C4-2B (cell line): ENCODE measurements around the gene LILRB3.
"Not testable (repeated sequence)": the region's sequence is repeated elsewhere in the genome, so short reads cannot be mapped to it uniquely, and the experiment has no call there.

Source experiments
- H3K27ac ChIP-seq: fragments of 450-650 bp; 2 replicates; pipeline ENCODE4 v1.5.1; 2017
- ZFX ChIP-seq: fragments of 450-650 bp; IDR thresholded peaks from 2 replicates; pipeline ENCODE4 v1.6.1; 2017
- TF ChIP-seq, protein P1 (sequence below): fragments of 450-650 bp; conservative IDR thresholded peaks from 2 replicates; pipeline ENCODE4 v1.5.1; 2017; ENCODE audit warnings: mild to moderate bottlenecking

LILRB3 gene

DNA sequence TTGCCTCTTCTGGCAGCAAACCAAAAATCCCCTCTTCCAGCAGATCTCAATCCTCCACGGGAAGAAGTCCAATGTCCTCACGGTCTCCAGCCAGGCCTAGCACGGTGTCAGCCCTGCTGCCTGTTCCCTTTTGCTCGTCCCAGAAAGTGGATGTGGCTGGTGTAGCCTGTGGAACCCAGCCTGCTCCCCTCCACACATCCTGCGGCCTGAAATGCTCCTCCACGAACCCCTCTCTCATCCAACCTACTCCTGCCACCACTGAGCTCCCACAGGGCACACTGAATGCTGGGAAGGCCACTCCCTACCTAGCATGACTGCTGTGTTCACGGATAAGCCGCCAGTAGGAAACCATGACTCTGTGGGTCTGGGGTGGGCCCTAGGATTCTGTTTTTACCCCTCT lies 36.5 kb downstream of the LILRB3 start:
- no peak for TF ChIP-seq ZFX
- H3K27ac ChIP-seq: no peak overlapping the region

DNA sequence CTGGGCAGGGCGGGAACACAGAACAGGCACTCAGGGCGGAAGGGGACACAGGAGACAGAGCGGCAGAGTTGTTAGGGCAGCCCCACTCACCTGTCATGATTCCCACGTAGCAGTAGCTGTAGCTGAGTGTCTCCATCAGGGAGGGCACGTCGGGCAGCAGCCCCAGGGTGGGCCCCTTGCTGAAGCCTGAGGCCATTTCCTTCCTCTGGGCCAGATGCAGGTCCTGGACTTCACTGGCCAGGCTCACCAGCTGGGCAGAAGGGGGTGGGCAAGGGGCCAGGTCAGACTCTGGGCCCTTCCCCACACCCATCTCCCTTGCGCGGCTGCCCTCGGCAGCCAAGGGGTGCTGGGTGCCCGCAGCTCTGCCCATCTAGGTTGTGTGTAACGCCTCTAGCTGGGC lies 39.4 kb downstream of the LILRB3 start:
- no peak overlapping the region for H3K27ac ChIP-seq
- no peak for TF ChIP-seq ZFX
- TF ChIP-seq, protein P1, sequence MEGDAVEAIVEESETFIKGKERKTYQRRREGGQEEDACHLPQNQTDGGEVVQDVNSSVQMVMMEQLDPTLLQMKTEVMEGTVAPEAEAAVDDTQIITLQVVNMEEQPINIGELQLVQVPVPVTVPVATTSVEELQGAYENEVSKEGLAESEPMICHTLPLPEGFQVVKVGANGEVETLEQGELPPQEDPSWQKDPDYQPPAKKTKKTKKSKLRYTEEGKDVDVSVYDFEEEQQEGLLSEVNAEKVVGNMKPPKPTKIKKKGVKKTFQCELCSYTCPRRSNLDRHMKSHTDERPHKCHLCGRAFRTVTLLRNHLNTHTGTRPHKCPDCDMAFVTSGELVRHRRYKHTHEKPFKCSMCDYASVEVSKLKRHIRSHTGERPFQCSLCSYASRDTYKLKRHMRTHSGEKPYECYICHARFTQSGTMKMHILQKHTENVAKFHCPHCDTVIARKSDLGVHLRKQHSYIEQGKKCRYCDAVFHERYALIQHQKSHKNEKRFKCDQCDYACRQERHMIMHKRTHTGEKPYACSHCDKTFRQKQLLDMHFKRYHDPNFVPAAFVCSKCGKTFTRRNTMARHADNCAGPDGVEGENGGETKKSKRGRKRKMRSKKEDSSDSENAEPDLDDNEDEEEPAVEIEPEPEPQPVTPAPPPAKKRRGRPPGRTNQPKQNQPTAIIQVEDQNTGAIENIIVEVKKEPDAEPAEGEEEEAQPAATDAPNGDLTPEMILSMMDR: no peak

DNA sequence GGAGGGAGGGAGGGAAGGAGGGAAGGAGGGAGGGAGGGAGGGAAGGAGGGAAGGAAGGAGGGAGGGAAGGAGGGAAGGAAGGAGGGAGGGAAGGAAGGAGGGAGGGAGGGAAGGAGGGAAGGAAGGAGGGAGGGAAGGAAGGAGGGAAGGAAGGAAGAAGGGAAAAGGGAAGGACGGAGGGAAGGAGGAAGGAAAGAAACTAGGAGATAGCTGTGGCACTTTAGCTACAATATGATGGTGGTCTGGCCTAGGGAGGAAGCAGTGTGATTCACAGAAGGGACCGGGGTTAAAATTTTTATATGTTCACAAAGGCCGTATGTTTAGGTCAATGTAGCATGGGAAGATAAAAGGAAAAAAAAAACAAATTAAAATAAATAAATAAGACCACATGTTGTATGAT lies 40.9 kb downstream of the LILRB3 start:
- H3K27ac ChIP-seq: not testable (repeated sequence)

DNA sequence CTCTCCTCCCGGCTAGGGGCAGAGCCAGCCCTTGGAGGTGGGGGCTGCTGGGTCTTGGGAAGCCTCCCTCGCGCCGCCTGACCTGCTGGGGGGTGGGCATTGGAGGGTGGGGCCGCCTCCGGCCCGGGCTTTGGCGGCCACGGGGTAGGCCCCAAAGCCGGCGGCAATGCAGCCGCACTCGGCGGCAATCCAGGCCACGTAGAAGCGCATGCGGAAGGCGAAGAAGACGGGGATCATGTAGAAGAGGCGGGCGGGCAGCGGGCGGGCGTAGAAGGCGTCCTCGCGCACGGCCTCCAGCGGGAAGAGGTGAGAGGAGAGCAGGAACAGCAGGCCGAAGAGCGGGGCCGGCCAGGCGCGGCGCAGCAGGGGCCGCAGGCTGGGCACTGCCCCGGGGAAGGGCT lies 42.1 kb downstream of the LILRB3 start:
- TF ChIP-seq, protein P1: no peak
- TF ChIP-seq ZFX: no peak
- no peak overlapping the region for H3K27ac ChIP-seq

DNA sequence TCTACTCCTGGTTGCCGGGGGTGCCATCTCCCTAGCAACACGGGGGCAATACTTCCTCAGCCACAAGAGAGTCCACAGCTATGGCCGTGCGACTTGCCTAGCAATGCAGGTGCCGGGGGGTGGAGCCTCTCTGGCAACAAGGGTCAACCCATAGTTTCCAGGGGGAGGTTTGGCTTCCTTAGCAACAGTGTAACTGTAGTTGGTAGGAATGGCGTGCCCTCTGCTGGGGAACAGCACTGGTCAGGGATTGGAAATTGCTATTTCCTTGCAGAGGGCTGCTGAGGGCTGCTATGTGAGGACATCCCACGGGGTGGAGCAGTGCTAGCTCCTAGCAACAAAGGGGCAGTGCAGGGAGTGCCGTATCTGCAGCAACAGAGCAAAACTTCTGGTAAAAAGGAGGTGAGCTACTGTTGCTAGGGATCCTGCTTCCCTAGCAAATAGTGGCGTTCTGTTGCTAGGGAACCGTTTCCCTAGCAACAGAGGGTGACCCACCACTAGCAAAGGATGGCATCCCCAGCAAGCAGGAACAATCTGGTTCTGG lies 42.8 kb downstream of the LILRB3 start:
- TF ChIP-seq, protein P1: no peak
- no peak for TF ChIP-seq ZFX
- H3K27ac ChIP-seq: no peak overlapping the region

DNA sequence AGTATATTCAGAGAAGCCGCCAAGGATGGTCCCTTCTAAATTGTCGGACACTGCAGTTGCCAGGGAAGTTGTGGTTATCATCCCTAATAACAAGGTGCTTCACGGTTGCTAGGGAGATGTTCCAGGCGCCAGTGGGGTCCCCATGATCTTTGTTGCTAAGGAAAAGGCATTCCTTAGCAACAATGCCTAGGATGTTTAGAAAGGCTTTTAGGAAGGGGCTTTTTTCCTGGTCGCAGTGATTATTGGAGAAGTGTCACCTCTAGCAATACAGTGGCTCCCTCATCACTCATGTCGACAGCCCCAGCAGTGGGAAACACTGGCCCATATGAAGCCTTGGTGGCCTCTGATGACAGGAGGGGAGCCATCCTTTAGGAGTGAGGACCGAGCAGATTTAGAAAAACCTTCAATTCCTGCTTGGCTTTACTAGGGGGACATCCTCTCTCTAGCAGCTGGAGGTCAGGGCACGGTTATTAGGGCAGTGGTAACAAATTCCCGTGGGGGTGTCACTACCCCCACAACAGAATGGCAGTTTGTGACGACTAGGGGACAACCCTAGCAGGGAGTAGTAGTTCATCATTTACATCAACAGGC lies 43.5 kb downstream of the LILRB3 start:
- no peak overlapping the region for H3K27ac ChIP-seq
- TF ChIP-seq, protein P1: no peak
- no peak for TF ChIP-seq ZFX

DNA sequence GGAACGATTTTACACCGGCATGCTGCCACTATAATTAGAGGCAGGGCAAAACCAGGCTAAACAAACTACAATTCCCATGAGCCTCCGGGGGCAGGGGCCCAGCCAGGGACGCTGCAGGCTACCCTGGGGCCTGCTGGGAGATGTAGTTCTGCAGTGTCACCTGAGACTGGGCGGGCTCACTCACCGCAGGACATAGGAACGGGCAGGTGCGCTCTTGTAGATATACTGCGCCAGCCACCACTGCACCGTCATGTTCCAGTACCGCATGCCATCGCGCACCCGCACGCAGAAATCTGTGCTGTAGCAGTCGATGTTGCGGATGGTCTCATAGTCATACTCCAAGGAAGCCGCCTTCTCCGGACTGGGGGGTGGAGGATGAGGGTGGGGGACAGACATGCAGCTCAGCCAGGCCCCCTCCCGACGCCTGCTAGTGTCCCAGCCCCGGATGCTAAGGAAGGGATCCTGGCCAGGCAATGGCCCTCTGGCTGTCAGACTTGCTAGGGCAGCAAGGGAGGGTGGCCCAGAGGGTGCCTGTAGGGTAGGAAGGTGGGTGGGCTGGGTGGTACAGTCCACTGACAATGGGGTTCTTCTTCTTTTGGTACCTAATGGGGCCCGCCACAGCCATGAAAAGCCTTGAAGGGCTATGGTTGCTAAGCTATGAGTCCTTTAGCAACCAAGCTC lies 44.1 kb downstream of the LILRB3 start:
- TF ChIP-seq, protein P1: no peak
- no peak for TF ChIP-seq ZFX
- no peak overlapping the region for H3K27ac ChIP-seq

DNA sequence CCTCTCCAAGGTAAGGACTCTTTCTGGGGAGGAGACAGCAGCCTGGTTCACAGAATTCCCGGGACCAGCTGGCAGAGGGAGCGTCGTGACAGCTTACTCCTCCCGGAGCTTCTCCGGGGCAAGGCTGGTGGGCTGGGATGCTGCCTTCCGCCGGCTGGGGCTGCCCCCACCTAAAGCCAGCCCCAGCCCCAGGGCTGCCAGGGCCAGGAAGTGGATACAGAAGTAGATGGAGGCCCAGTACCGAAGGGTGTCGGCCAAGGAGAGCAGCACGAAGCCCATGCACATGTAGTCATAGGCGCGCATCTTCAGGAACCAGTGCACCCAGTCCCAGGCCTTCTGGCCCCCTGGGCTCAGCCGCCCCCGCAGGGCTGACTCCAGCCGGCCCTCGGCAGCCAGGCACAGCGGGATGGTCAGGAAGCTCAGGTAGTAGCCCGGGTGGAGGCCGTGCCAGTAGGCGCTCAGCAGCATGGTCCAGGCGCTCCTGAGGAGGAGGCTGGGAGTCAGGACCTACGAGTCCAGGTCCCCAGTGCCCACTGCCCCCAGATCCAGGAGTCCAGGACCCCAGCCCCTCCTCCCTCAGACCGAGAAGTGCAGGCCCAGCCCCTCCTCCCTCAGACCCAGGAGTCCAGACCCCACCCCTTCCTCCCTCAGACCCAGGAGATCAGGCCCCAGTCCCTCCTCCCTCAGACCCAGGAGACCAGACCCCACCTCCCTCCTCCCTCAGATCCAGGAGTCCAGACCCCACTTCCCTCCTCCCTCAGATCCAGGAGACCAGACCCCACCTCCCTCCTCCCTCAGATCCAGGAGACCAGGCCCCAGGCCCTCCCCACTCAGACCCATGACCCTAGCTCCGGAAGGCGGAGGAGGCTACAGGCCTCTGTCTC lies 48.6 kb downstream of the LILRB3 start:
- H3K27ac ChIP-seq: no peak overlapping the region
- TF ChIP-seq, protein P1: no peak
- TF ChIP-seq ZFX: no peak
